GM12873 (cell line): Measurements from ENCODE around the gene TBC1D22B.

Source experiments
- CTCF ChIP-seq: IDR thresholded peaks from 2 replicates; pipeline ENCODE4 v1.5.1; 2012; ENCODE audit warnings: low read depth, mild to moderate bottlenecking, moderate library complexity, low read length, control low read depth; ENCODE audit not compliant: insufficient read depth; ENCODE audit errors: missing control alignments

The TBC1D22B gene

GRCh38 chr6:37371154-37372083, 113.8 kb downstream of the TBC1D22B start:
- no peak for TF ChIP-seq CTCF

GRCh38 chr6:37372116-37372515, 114.5 kb downstream of the TBC1D22B start:
- no peak for TF ChIP-seq CTCF

- no peak for TF ChIP-seq CTCF
These were observed 116.4 kb downstream of the TBC1D22B start for GRCh38 chr6:37373822-37374471.

- TF ChIP-seq CTCF = no peak
These were observed 117.8 kb downstream of the TBC1D22B start for GRCh38 chr6:37375376-37375775.

GRCh38 chr6:37376078-37376743, 118.6 kb downstream of the TBC1D22B start:
- no peak for TF ChIP-seq CTCF

- peak; percentile 78 for TF ChIP-seq CTCF
These were observed 124.0 kb downstream of the TBC1D22B start for GRCh38 chr6:37381579-37381978.
